Caco-2 (cell line): ENCODE data around the gene NEGR1. TPM values are rescaled to one million over a fixed set of nuclear protein-coding genes. Genes with fewer than 3 reads are reported as not detected.

ENCODE experiments used
- BruUV-seq: library from RNA; stranded (reverse); fragments of 400-500 nt; replicated peaks from 2 replicates; lab custom pipeline; 2021; lab: Mats Ljungman, UMichigan
- CTCF ChIA-PET: fragments of 300-600 bp; sonication (Branson Sonifier 250); formaldehyde crosslinking; loops from one replicate; lab custom pipeline; 2022; ENCODE audit warnings: antibody characterized with exemption; lab: Charles Lee
- POLR2A ChIA-PET: fragments of 300-600 bp; sonication (Branson Sonifier 250); formaldehyde crosslinking; loops from one replicate; lab custom pipeline; 2022; ENCODE audit warnings: antibody characterized with exemption; lab: Charles Lee
- DNase-seq, 2 experiments: peaks; one replicate each; pipeline versions ENCODE4 v3.0.0 to v3.0.0-alpha.2; 2020 to 2022
- H3K27me3 ChIP-seq: replicated peaks from 2 replicates; pipeline ENCODE4 v1.6.0; 2011; ENCODE audit warnings: low read length; ENCODE audit not compliant: control insufficient read depth, insufficient read depth
- H3K36me3 ChIP-seq: 2 replicates; pipeline ENCODE4 v1.5.1; 2011; ENCODE audit warnings: low read length; ENCODE audit not compliant: control insufficient read depth, insufficient read depth
- H3K4me1 ChIP-seq: fragments of 250-450 bp; sonication (Bioruptor Pico); 2 replicates; pipeline ENCODE4 v1.5.1; 2020; ENCODE audit warnings: mild to moderate bottlenecking
- H3K4me3 ChIP-seq: 2 replicates; pipeline ENCODE4 v1.5.1; 2011; ENCODE audit warnings: low read depth, mild to moderate bottlenecking, control low read depth, low read length
- H3K9me3 ChIP-seq: fragments of 250-450 bp; sonication (Bioruptor Pico); 2 replicates; pipeline ENCODE4 v1.5.1; 2020; ENCODE audit warnings: mild to moderate bottlenecking, moderate library complexity
- H3K27ac Mint-ChIP-seq: one replicate; pipeline ENCODE4 v1.8.0; 2022; ENCODE audit warnings: mixed read lengths; ENCODE audit not compliant: unreplicated experiment
- H3K27me3 Mint-ChIP-seq: one replicate; pipeline ENCODE4 v1.8.0; 2022; ENCODE audit warnings: mixed read lengths; ENCODE audit not compliant: insufficient read depth, unreplicated experiment
- H3K36me3 Mint-ChIP-seq: one replicate; pipeline ENCODE4 v1.8.0; 2022; ENCODE audit warnings: mild to moderate bottlenecking, mixed read lengths; ENCODE audit not compliant: insufficient read depth, unreplicated experiment
- H3K4me1 Mint-ChIP-seq: one replicate; pipeline ENCODE4 v1.8.0; 2022; ENCODE audit warnings: low read depth, mixed read lengths; ENCODE audit not compliant: unreplicated experiment
- H3K4me3 Mint-ChIP-seq: one replicate; pipeline ENCODE4 v1.8.0; 2022; ENCODE audit warnings: mild to moderate bottlenecking, moderate library complexity, mixed read lengths; ENCODE audit not compliant: unreplicated experiment
- H3K9me3 Mint-ChIP-seq: one replicate; pipeline ENCODE4 v1.8.0; 2022; ENCODE audit warnings: mixed read lengths; ENCODE audit not compliant: unreplicated experiment
- intact Hi-C: fragments of 100-400 bp; cut with micrococcal nuclease; formaldehyde crosslinking; loops from one replicate; pipeline ENCODE4 v1.10.0; 2022; ENCODE audit not compliant: unreplicated experiment
- total RNA-seq: library from RNA; stranded (reverse); gene quantifications from 2 replicates; pipeline ENCODE4 v1.2.3, GENCODE V29; 2022
- TF ChIP-seq, protein P1 (sequence below), 2 experiments: fragments of 200-600 bp in 1 of 2; IDR thresholded peaks; 1 replicate in 1 of 2; 2 replicates in 1 of 2; pipeline versions ENCODE4 v1.5.1 to v1.8.0; 2011 to 2022; ENCODE audit warnings: antibody characterized with exemption in 1 of 2, control low read depth in 1 of 2, inconsistent platforms in 1 of 2, low read depth in 1 of 2, low read length in 1 of 2, mild to moderate bottlenecking in 1 of 2, moderate library complexity in 1 of 2; ENCODE audit not compliant: insufficient read depth in 1 of 2, severe bottlenecking in 1 of 2, unreplicated experiment in 1 of 2

NEGR1 gene
- total RNA-seq, 1 experiment from 2014 or later, result not detected

GRCh38 chr1:71533950-71534349 lies 748.4 kb downstream of the NEGR1 start:
- intact Hi-C loops, result no loop called here
- no peaks in the 10 kb centered on the region for H3K36me3 Mint-ChIP-seq
- H3K4me3 Mint-ChIP-seq, result no peak overlapping the region
- ChIA-PET CTCF (no interaction called here), POLR2A (no interaction called here)
- H3K27ac Mint-ChIP-seq, result no peak overlapping the region
- H3K9me3 ChIP-seq, result no peaks in the 10 kb centered on the region
- no peak overlapping the region for H3K4me3 ChIP-seq
- H3K4me1 Mint-ChIP-seq, result no peaks in the 10 kb centered on the region
- no peaks in the 10 kb centered on the region for H3K36me3 ChIP-seq
- H3K27me3 ChIP-seq, result no peaks in the 10 kb centered on the region
- no peaks in the 10 kb centered on the region for H3K9me3 Mint-ChIP-seq
- no peaks in the 10 kb centered on the region for H3K27me3 Mint-ChIP-seq
- no TSS peak for BruUV-seq
- TF ChIP-seq, protein P1, sequence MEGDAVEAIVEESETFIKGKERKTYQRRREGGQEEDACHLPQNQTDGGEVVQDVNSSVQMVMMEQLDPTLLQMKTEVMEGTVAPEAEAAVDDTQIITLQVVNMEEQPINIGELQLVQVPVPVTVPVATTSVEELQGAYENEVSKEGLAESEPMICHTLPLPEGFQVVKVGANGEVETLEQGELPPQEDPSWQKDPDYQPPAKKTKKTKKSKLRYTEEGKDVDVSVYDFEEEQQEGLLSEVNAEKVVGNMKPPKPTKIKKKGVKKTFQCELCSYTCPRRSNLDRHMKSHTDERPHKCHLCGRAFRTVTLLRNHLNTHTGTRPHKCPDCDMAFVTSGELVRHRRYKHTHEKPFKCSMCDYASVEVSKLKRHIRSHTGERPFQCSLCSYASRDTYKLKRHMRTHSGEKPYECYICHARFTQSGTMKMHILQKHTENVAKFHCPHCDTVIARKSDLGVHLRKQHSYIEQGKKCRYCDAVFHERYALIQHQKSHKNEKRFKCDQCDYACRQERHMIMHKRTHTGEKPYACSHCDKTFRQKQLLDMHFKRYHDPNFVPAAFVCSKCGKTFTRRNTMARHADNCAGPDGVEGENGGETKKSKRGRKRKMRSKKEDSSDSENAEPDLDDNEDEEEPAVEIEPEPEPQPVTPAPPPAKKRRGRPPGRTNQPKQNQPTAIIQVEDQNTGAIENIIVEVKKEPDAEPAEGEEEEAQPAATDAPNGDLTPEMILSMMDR (IDR thresholded peaks at IDR 0.05; ENCODE audit: insufficient read depth in 1 of 2, low read depth in 1 of 2, low read length in 1 of 2, severe bottlenecking in 1 of 2, unreplicated experiment in 1 of 2), result no peak
- H3K4me1 ChIP-seq, result no peaks in the 10 kb centered on the region
- DNase-seq, result no peak

DNA sequence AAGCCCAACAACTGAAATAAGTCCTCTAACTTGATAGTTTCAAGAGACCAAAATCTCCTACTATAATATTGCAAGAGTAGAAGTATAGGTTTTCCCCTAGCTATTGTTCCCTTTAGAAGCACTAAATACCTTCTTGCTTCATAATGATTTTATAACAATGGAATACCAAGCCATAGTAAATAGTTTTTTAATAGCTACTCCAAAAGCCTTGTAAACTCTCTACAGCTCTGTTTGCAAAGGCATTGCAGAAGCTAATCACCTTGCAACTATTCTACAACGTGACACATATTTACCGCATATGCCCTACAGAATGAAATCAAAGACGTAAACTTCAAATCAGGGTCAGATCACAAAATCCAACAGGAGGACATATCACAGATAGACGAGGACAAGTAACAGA lies 750.0 kb downstream of the NEGR1 start:
- Histone ChIP-seq H3K4me1 (no peaks in the 10 kb centered on the region), H3K27me3 (no peaks in the 10 kb centered on the region), H3K36me3 (no peaks in the 10 kb centered on the region), H3K4me3 (no peak overlapping the region), H3K9me3 (no peaks in the 10 kb centered on the region)
- Mint-ChIP-seq H3K4me1 (no peaks in the 10 kb centered on the region), H3K27me3 (no peaks in the 10 kb centered on the region), H3K9me3 (no peaks in the 10 kb centered on the region), H3K36me3 (no peaks in the 10 kb centered on the region), H3K27ac (no peak overlapping the region), H3K4me3 (no peak overlapping the region)
- CTCF ChIA-PET, result no interaction called here
- TF ChIP-seq, protein P1 (IDR thresholded peaks at IDR 0.05; ENCODE audit: insufficient read depth in 1 of 2, low read depth in 1 of 2, low read length in 1 of 2, severe bottlenecking in 1 of 2, unreplicated experiment in 1 of 2), result no peak
- BruUV-seq, result no TSS peak
- POLR2A ChIA-PET, result no interaction called here
- intact Hi-C loops, result no loop called here
- DNase-seq, result no peak

DNA sequence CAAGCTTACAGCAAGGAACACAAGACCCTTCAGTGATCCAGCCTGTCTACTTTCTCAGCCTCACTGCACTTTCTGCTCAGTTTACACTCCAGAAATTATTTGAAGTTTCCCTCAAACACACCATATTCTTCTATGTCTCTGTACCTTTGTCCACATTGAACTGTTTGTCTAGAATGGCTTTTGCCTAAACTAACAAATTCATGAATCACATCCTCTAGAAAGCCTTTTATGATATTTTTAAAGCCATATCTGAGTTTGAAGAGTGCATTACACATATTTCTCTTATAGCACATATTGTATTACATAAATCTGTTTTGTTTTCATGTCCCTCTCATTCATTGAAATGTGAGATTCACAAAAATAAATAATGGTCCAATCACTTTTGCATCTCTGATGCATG lies 755.5 kb downstream of the NEGR1 start:
- TF ChIP-seq, protein P1 (IDR thresholded peaks at IDR 0.05; ENCODE audit: insufficient read depth in 1 of 2, low read depth in 1 of 2, low read length in 1 of 2, severe bottlenecking in 1 of 2, unreplicated experiment in 1 of 2), result no peak
- intact Hi-C loops, result no loop called here
- Histone ChIP-seq H3K4me1 (no peaks in the 10 kb centered on the region), H3K27me3 (no peaks in the 10 kb centered on the region), H3K9me3 (no peaks in the 10 kb centered on the region), H3K4me3 (no peak overlapping the region), H3K36me3 (no peaks in the 10 kb centered on the region)
- Mint-ChIP-seq H3K4me3 (no peak overlapping the region), H3K36me3 (no peaks in the 10 kb centered on the region), H3K9me3 (no peaks in the 10 kb centered on the region), H3K27ac (no peak overlapping the region), H3K4me1 (no peaks in the 10 kb centered on the region), H3K27me3 (peaks cover 2% of the 10 kb centered on the region)
- CTCF ChIA-PET, result no interaction called here
- no peak for DNase-seq
- no TSS peak for BruUV-seq
- POLR2A ChIA-PET, result no interaction called here
